GM12891 (cell line): ENCODE measurements around the gene ADAT3.
"Not testable (repeated sequence)": the region's sequence is repeated elsewhere in the genome, so short reads cannot be mapped to it uniquely, and the experiment has no call there.

Source experiments
- POLR2A ChIP-seq: IDR thresholded peaks from 2 replicates; pipeline ENCODE4 v1.6.1; 2011; ENCODE audit warnings: low read depth, low read length, control low read depth
- POLR2AphosphoS5 ChIP-seq: IDR thresholded peaks from 2 replicates; pipeline ENCODE4 v1.6.1; 2011; ENCODE audit warnings: low read depth, low read length, control low read depth
- POU2F2 ChIP-seq: IDR thresholded peaks from 2 replicates; pipeline ENCODE4 v1.6.1; 2011; ENCODE audit warnings: low read depth, mild to moderate bottlenecking, control low read depth, low read length, moderate library complexity
- SPI1 ChIP-seq: IDR thresholded peaks from 2 replicates; pipeline ENCODE4 v1.6.1; 2011; ENCODE audit warnings: low read depth, low read length, control low read depth
- TAF1 ChIP-seq: IDR thresholded peaks from 2 replicates; pipeline ENCODE4 v1.6.1; 2011; ENCODE audit warnings: low read depth, low read length, control low read depth

GRCh38 chr19:1881393-1882088, 23.7 kb upstream of the ADAT3 start:
- TF ChIP-seq POLR2AphosphoS5, TAF1, POLR2A, SPI1, POU2F2: not testable (repeated sequence)
